ENCODE measurements around the gene YIPF3. TPM values are rescaled to one million over a fixed set of nuclear protein-coding genes. Genes with fewer than 3 reads are reported as not detected.

Gene YIPF3
- polyA plus RNA-seq, 1 of the 3 experiments (the other 2 are of a cell fraction): 219 TPM

DNA sequence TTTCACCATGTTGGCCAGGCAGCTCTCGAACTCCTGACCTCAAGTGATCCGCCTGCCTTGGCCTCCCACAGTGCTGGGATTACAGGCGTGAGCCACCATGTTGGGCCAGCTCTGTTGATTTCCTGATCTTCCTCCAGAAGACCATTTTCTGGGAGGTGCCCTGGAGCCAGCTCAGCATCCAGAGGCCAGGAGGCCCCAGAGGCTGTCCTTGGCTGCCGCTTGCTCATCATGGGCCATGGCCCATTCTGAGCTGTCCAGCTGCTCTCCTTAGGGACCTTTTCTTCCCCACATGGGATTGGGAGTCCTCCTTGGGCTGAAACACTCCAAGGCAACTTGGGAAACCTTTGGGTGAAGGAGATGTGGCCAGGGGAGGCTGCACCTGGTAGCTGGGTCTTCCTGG is 22.0 kb downstream of the YIPF3 start:
- CTCF ChIA-PET: interaction anchor here (0.9 to 22.4 kb wide), 5 partner anchors 12 to 108 kb away, joined by 3 to 382 read pairs (median 22); partner anchors contain the start of genes ABCC10, DLK2, LRRC73 and TJAP1
- Histone ChIP-seq H3K27me3 (ENCODE audit: insufficient read depth) (no peaks in the 10 kb centered on the region), H3K9ac (no peak overlapping the region), H3K27ac (ENCODE audit: low read depth in 2 of 2, low read length in 1 of 2) (no peak overlapping the region), H2AFZ (ENCODE audit: low read depth) (no peak overlapping the region), H3K36me3 (replicated peaks in 1 of 2; ENCODE audit: control insufficient read depth in 1 of 2, insufficient read depth in 2 of 2, low read length in 1 of 2) (peaks cover 9 to 15% of the 10 kb centered on the region in 2 experiments), H3K9me3 (no peaks in the 10 kb centered on the region), H3K9me2 (no peaks in the 10 kb centered on the region), H3K4me2 (no peak overlapping the region), H3K4me1 (ENCODE audit: control insufficient read depth in 1 of 2, insufficient read depth in 2 of 2, low read depth in 1 of 2, low read length in 1 of 2) (peaks cover 14 to 43% of the 10 kb centered on the region in 2 experiments; a peak in 3 of 4 replicates), H3K4me3 (ENCODE audit: low read depth in 2 of 2, low read length in 1 of 2) (no peak overlapping the region), H3K79me2 (ENCODE audit: insufficient read depth) (peaks cover 12% of the 10 kb centered on the region; the same call in 1 of the 2 replicates), H3F3A (replicated peaks; ENCODE audit: insufficient read depth) (no peaks in the 10 kb centered on the region), H4K20me1 (ENCODE audit: insufficient read depth) (peaks cover 29% of the 10 kb centered on the region; the same call in 1 of the 2 replicates)
- 100% methylated on average over 2 of the region's 4 CpGs for WGBS (ENCODE audit: low lambda C conversion rate)
- POLR2A ChIA-PET: interaction anchor here (0.7 kb wide), 1 partner anchor 66 kb away, joined by 3 read pairs; no protein-coding TSS in a partner anchor
- no peak for DNase-seq
- TF ChIP-seq, protein P1, sequence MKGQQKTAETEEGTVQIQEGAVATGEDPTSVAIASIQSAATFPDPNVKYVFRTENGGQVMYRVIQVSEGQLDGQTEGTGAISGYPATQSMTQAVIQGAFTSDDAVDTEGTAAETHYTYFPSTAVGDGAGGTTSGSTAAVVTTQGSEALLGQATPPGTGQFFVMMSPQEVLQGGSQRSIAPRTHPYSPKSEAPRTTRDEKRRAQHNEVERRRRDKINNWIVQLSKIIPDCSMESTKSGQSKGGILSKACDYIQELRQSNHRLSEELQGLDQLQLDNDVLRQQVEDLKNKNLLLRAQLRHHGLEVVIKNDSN (IDR thresholded peaks at IDR 0.05; ENCODE audit: borderline replicate concordance, low read depth): no peak
- TF ChIP-seq RFX5 (IDR thresholded peaks at IDR 0.05; ENCODE audit: low read length): no peak
- no peak for TF ChIP-seq FOSL2 (IDR thresholded peaks at IDR 0.05; ENCODE audit: borderline replicate concordance, low read depth)

DNA sequence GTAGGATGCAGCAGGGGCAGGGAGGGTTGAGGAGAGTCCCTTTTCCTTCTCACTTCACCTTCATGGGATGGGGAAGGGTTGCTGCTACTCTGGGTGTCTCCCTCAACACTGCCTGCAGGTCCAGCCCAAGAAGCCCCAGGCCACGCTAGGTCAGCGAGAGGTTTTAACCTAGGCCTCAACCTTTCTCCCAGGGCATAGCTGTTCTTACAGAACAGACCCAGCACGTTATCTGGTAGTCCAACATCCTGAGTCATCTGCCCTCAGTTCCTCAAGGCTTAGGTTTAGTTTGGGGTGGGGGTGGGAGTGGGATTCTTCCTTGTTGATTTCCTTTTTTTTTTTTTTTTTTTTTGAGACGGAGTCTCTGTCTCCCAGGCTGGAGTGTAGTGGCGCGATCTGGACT is 22.4 kb downstream of the YIPF3 start:
- H3K4me1 ChIP-seq (ENCODE audit: control insufficient read depth in 1 of 2, insufficient read depth in 2 of 2, low read depth in 1 of 2, low read length in 1 of 2): peaks cover 14 to 43% of the 10 kb centered on the region in 2 experiments; a peak in 3 of 4 replicates
- POLR2A ChIA-PET: no interaction called here
- H3K9me2 ChIP-seq: no peaks in the 10 kb centered on the region
- H2AFZ ChIP-seq (ENCODE audit: low read depth): no peak overlapping the region
- CTCF ChIA-PET: interaction anchor here (0.9 to 22.4 kb wide), 5 partner anchors 12 to 108 kb away, joined by 3 to 382 read pairs (median 22); partner anchors contain the start of genes ABCC10, DLK2, LRRC73 and TJAP1
- no peak overlapping the region for H3K27ac ChIP-seq (ENCODE audit: low read depth in 2 of 2, low read length in 1 of 2)
- H3K36me3 ChIP-seq (replicated peaks in 1 of 2; ENCODE audit: control insufficient read depth in 1 of 2, insufficient read depth in 2 of 2, low read length in 1 of 2): peaks cover 6 to 11% of the 10 kb centered on the region in 2 experiments
- H3K4me3 ChIP-seq (ENCODE audit: low read depth in 2 of 2, low read length in 1 of 2): no peak overlapping the region
- DNase-seq: no peak
- peaks cover 12% of the 10 kb centered on the region; the same call in 1 of the 2 replicates for H3K79me2 ChIP-seq (ENCODE audit: insufficient read depth)
- no peak overlapping the region for H3K4me2 ChIP-seq
- TF ChIP-seq NRF1 (IDR thresholded peaks at IDR 0.05; ENCODE audit: low read depth, low read length) (no peak), JUND (IDR thresholded peaks at IDR 0.05) (no peak), NFIC (IDR thresholded peaks at IDR 0.05; ENCODE audit: borderline replicate concordance) (no peak), RFX5 (IDR thresholded peaks at IDR 0.05; ENCODE audit: low read length) (no peak), MEF2A (IDR thresholded peaks at IDR 0.05; ENCODE audit: borderline replicate concordance, low read depth) (no peak), FOSL2 (IDR thresholded peaks at IDR 0.05; ENCODE audit: borderline replicate concordance, low read depth) (no peak), TAF1 (IDR thresholded peaks at IDR 0.05; ENCODE audit: borderline replicate concordance, low read depth, low read length) (no peak), RCOR1 (IDR thresholded peaks at IDR 0.05; ENCODE audit: low read length) (no peak), FOXM1 (IDR thresholded peaks at IDR 0.05; ENCODE audit: low read depth) (no peak), GABPA (IDR thresholded peaks at IDR 0.05; ENCODE audit: low read depth) (no peak), EZH2phosphoT487 (IDR thresholded peaks at IDR 0.05; ENCODE audit: borderline replicate concordance, low read depth) (no peak), CHD2 (IDR thresholded peaks at IDR 0.05; ENCODE audit: low read length, partially characterized antibody) (no peak)
- TF ChIP-seq, protein P2, sequence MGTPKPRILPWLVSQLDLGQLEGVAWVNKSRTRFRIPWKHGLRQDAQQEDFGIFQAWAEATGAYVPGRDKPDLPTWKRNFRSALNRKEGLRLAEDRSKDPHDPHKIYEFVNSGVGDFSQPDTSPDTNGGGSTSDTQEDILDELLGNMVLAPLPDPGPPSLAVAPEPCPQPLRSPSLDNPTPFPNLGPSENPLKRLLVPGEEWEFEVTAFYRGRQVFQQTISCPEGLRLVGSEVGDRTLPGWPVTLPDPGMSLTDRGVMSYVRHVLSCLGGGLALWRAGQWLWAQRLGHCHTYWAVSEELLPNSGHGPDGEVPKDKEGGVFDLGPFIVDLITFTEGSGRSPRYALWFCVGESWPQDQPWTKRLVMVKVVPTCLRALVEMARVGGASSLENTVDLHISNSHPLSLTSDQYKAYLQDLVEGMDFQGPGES (IDR thresholded peaks at IDR 0.05; ENCODE audit: low read depth, low read length): no peak
- H3K9ac ChIP-seq: no peak overlapping the region
- no peaks in the 10 kb centered on the region for H3K27me3 ChIP-seq (ENCODE audit: insufficient read depth)
- peaks cover 29% of the 10 kb centered on the region; the same call in 1 of the 2 replicates for H4K20me1 ChIP-seq (ENCODE audit: insufficient read depth)
- no peaks in the 10 kb centered on the region for H3K9me3 ChIP-seq
- WGBS (ENCODE audit: low lambda C conversion rate): 97% methylated on average over 6 of the region's 6 CpGs
- H3F3A ChIP-seq (replicated peaks; ENCODE audit: insufficient read depth): no peaks in the 10 kb centered on the region

Measured in SK-N-SH (cell line).